ENCODE results near the gene FEN1.

Gene FEN1

DNA sequence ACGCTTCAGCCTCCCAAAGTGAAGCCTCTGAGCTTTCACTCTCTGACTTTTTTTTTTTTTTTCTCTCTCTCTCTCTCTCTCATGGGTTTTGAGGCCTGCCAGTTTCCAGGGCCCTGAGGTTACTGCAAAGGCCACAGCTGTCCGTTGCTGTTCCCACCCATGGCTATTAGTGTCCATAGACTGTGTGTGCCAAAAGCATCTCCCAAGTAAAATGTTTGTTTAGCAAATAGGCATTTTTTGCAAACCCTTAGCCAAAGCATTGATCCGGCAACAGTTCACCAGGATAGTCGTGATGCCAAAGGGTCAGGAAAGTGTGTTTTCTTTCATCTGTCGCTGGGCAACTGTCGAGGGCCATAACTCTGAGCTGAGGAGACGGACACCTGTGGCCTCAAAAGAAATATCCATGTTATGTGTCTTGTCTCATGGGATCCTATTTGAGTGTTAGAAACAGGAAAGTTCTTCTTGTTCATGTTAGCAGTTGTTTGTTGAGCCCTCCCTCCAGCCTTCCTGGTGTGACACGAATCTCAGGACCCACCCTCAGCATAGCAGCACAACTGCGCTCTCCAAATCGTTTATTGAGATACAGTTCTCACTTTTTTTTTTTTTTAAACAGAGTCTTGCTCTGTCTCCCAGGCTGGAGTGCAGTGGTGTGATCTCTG, 53.8 kb downstream of the FEN1 start:
- no peak overlapping the region for H3K4me3 Mint-ChIP-seq
- peaks cover 52% of the 10 kb centered on the region for H3K36me3 Mint-ChIP-seq (ENCODE audit: insufficient read depth)
- H3K9me3 Mint-ChIP-seq, result no peaks in the 10 kb centered on the region
- H3K27ac Mint-ChIP-seq, result peak overlapping the region in 1 of 2 donors; percentile 4
- ATAC-seq (replicated peaks) (no peak), DNase-seq (no peak)
- H3K27me3 Mint-ChIP-seq, result no peaks in the 10 kb centered on the region
- peaks cover 0 to 3% of the 10 kb centered on the region in 2 donors for H3K4me1 Mint-ChIP-seq (ENCODE audit: low read depth in 2 of 2)
